Left ventricle myocardium inferior (tissue), 1 donor: ENCODE results near the gene FCSK. TPM values are rescaled to one million over a fixed set of nuclear protein-coding genes. Genes with fewer than 3 reads are reported as not detected.
A peak's percentile ranks its signal among the peaks of the same experiment; 100 is the strongest.

Source experiments
- DNase-seq: peaks from one replicate; pipeline ENCODE4 v3.0.0-alpha.2; 2020
- H3K27ac ChIP-seq: fragments of 200-600 bp; replicated peaks from 2 replicates; pipeline ENCODE4 v1.8.0; 2021
- H3K27me3 ChIP-seq: fragments of 200-600 bp; 2 replicates; pipeline ENCODE4 v1.8.0; 2021; ENCODE audit warnings: low read depth
- H3K36me3 ChIP-seq: fragments of 200-600 bp; 2 replicates; pipeline ENCODE4 v1.8.0; 2021
- H3K4me1 ChIP-seq: fragments of 200-600 bp; 2 replicates; pipeline ENCODE4 v1.8.0; 2021
- H3K4me3 ChIP-seq: fragments of 200-600 bp; 2 replicates; pipeline ENCODE4 v1.8.0; 2021; ENCODE audit warnings: mild to moderate bottlenecking, moderate library complexity
- H3K9me3 ChIP-seq: fragments of 200-600 bp; replicated peaks from 2 replicates; pipeline ENCODE4 v1.8.0; 2021
- CTCF ChIP-seq: fragments of 200-600 bp; IDR thresholded peaks from 2 replicates; pipeline ENCODE4 v1.8.0; 2021; ENCODE audit warnings: antibody characterized with exemption, mild to moderate bottlenecking, borderline replicate concordance
- intact Hi-C: fragments of 100-400 bp; cut with micrococcal nuclease; formaldehyde crosslinking; loops from one replicate; pipeline ENCODE4 v1.11.0; 2022
- total RNA-seq: library from RNA; stranded (reverse); fragmentation: NEBNext Ultra II Directional; extraction: Animal tissue kit (Norgen Biotek cat#: 25700); gene quantifications from one replicate; pipeline ENCODE4 v1.2.1, GENCODE V29; 2021
- donor health status: DM: no; HTN: yes; CAD: no; lungs with severe emphysema.

FCSK gene
- total RNA-seq, 1 donor from 2014 or later: 7.4 TPM

- TF ChIP-seq CTCF: no peak
- H3K4me1 ChIP-seq: peaks cover 46% of the 10 kb centered on the region
- H3K9me3 ChIP-seq: no peaks in the 10 kb centered on the region
- intact Hi-C loops: no loop called here
- H3K4me3 ChIP-seq: no peak overlapping the region
- H3K36me3 ChIP-seq: peaks cover 60% of the 10 kb centered on the region
- H3K27me3 ChIP-seq: no peaks in the 10 kb centered on the region
- no peak for DNase-seq
- peak overlapping the region; percentile 83 for H3K27ac ChIP-seq
Measured at GRCh38 chr16:70476272-70477020, 22.1 kb downstream of the FCSK start.

GRCh38 chr16:70478169-70478568 is 23.8 kb downstream of the FCSK start:
- peaks cover 62% of the 10 kb centered on the region for H3K36me3 ChIP-seq
- DNase-seq: no peak
- intact Hi-C loops: no loop called here

GRCh38 chr16:70478912-70479341 is 24.5 kb downstream of the FCSK start:
- H3K36me3 ChIP-seq: peaks cover 62% of the 10 kb centered on the region
- peak; percentile 36 for DNase-seq
- H3K27ac ChIP-seq: peak overlapping the region; percentile 83
- intact Hi-C loops: no loop called here
- peaks cover 46% of the 10 kb centered on the region for H3K4me1 ChIP-seq
- TF ChIP-seq CTCF: no peak
- H3K9me3 ChIP-seq: no peaks in the 10 kb centered on the region
- H3K27me3 ChIP-seq: no peaks in the 10 kb centered on the region
- no peak overlapping the region for H3K4me3 ChIP-seq

More at GRCh38 chr16:70478169-70478568, 23.8 kb downstream of the FCSK start:
- TF ChIP-seq CTCF: no peak
- Histone ChIP-seq H3K27me3 (no peaks in the 10 kb centered on the region), H3K27ac (peak overlapping the region; percentile 83), H3K4me3 (no peak overlapping the region), H3K4me1 (peaks cover 46% of the 10 kb centered on the region), H3K9me3 (no peaks in the 10 kb centered on the region)

GRCh38 chr16:70480127-70481105 is 26.0 kb downstream of the FCSK start:
- H3K9me3 ChIP-seq: no peaks in the 10 kb centered on the region
- H3K27me3 ChIP-seq: no peaks in the 10 kb centered on the region
- H3K4me1 ChIP-seq: peaks cover 46% of the 10 kb centered on the region
- TF ChIP-seq CTCF: no peak
- H3K4me3 ChIP-seq: no peak overlapping the region
- intact Hi-C loops: no loop called here
- DNase-seq: no peak
- H3K27ac ChIP-seq: peak overlapping the region; percentile 83
- H3K36me3 ChIP-seq: peaks cover 54% of the 10 kb centered on the region

- peaks cover 34% of the 10 kb centered on the region for H3K4me1 ChIP-seq
- intact Hi-C loops: no loop called here
- no peak for DNase-seq
- no peak for TF ChIP-seq CTCF
- H3K36me3 ChIP-seq: peaks cover 64% of the 10 kb centered on the region
- no peaks in the 10 kb centered on the region for H3K9me3 ChIP-seq
- H3K27ac ChIP-seq: no peak overlapping the region
- no peak overlapping the region for H3K4me3 ChIP-seq
- no peaks in the 10 kb centered on the region for H3K27me3 ChIP-seq
Measured at GRCh38 chr16:70481929-70482536, 27.6 kb downstream of the FCSK start.
